Neutrophil (primary cell): ENCODE results near the gene CCL25.

ENCODE experiments used
- H3K27ac ChIP-seq: fragments of 200-600 bp; sonication (generic); 2 replicates; pipeline ENCODE4 v1.5.1; 2016; ENCODE audit warnings: mild to moderate bottlenecking, moderate library complexity
- H3K27me3 ChIP-seq: fragments of 200-600 bp; sonication (generic); 2 replicates; pipeline ENCODE4 v1.6.0; 2016; ENCODE audit warnings: mild to moderate bottlenecking
- H3K36me3 ChIP-seq: fragments of 200-600 bp; sonication (generic); 2 replicates; pipeline ENCODE4 v1.5.1; 2017
- H3K4me1 ChIP-seq, 2 experiments: fragments of 200-600 bp in 1 of 2; sonication (generic) in 1 of 2; 1 replicate in 1 of 2; 2 replicates in 1 of 2; pipeline versions ENCODE4 v1.5.1 to v1.6.1; 2013 to 2016; ENCODE audit warnings: low read depth in 1 of 2, low read length in 1 of 2, mild to moderate bottlenecking in 1 of 2, moderate library complexity in 1 of 2; ENCODE audit not compliant: control insufficient read depth in 1 of 2, insufficient read depth in 1 of 2
- H3K4me3 ChIP-seq, 2 experiments: fragments of 200-600 bp in 1 of 2; sonication (generic) in 1 of 2; 1 replicate in 1 of 2; 2 replicates in 1 of 2; pipeline ENCODE4 v1.5.1; 2013 to 2016; ENCODE audit warnings: low read depth in 1 of 2, low read length in 1 of 2, mild to moderate bottlenecking in 1 of 2, moderate library complexity in 1 of 2
- H3K9me3 ChIP-seq: fragments of 200-600 bp; sonication (generic); 2 replicates; pipeline ENCODE4 v1.5.1; 2016
- CTCF ChIP-seq: fragments of 200-600 bp; sonication (generic); IDR thresholded peaks from 2 replicates; pipeline ENCODE4 v1.5.1; 2016; ENCODE audit warnings: antibody characterized with exemption

CCL25 gene

GRCh38 chr19:8052464-8052859 lies at the start of gene CCL25:
CCL25 (plus strand) TSS chr19:8052760; CDS start chr19:8053050, 290 bp downstream.
- H3K27ac ChIP-seq = no peak within 1 kb of the TSS
- H3K9me3 ChIP-seq = no peaks in the 10 kb centered on the region
- H3K4me1 ChIP-seq = peaks cover 8 to 9% of the 10 kb centered on the region in 2 experiments
- TF ChIP-seq CTCF = no peak
- H3K36me3 ChIP-seq = no peaks in the 10 kb centered on the region
- no peak within 1 kb of the TSS for H3K4me3 ChIP-seq
- peaks cover 21% of the 10 kb centered on the region for H3K27me3 ChIP-seq

GRCh38 chr19:8004001-8004400 lies 48.6 kb upstream of the CCL25 start:
- Histone ChIP-seq H3K9me3 (no peaks in the 10 kb centered on the region), H3K36me3 (no peaks in the 10 kb centered on the region), H3K27ac (peak overlapping the region; percentile 46), H3K27me3 (no peaks in the 10 kb centered on the region), H3K4me3 (peak overlapping the region; percentile 56 to 62), H3K4me1 (peaks cover 29 to 31% of the 10 kb centered on the region in 2 experiments)
- TF ChIP-seq CTCF = no peak

- TF ChIP-seq CTCF = no peak
- H3K36me3 ChIP-seq = no peaks in the 10 kb centered on the region
- H3K9me3 ChIP-seq = no peaks in the 10 kb centered on the region
- no peaks in the 10 kb centered on the region for H3K27me3 ChIP-seq
- H3K4me3 ChIP-seq = peak overlapping the region; percentile 56 to 62
- peaks cover 29 to 31% of the 10 kb centered on the region in 2 experiments for H3K4me1 ChIP-seq
- H3K27ac ChIP-seq = peak overlapping the region; percentile 46
These were observed 47.6 kb upstream of the CCL25 start for GRCh38 chr19:8004723-8005513.

- H3K27ac ChIP-seq = peak within 1 kb of the TSS; percentile 68
- peak; percentile 43 for TF ChIP-seq CTCF
- no peaks in the 10 kb centered on the region for H3K27me3 ChIP-seq
These were observed 46.9 kb upstream of the CCL25 start, which contains the start of gene ELAVL1 for GRCh38 chr19:8005534-8006256. ELAVL1 (minus strand) TSS chr19:8005641; CDS start chr19:7991815, 13,826 bp downstream.

GRCh38 chr19:8017808-8018207 lies 34.8 kb upstream of the CCL25 start:
- Histone ChIP-seq H3K4me3 (no peak overlapping the region), H3K36me3 (no peaks in the 10 kb centered on the region), H3K27me3 (no peaks in the 10 kb centered on the region), H3K4me1 (no peaks in the 10 kb centered on the region), H3K9me3 (no peaks in the 10 kb centered on the region), H3K27ac (no peak overlapping the region)
- TF ChIP-seq CTCF = no peak

More at GRCh38 chr19:8005534-8006256, 46.9 kb upstream of the CCL25 start, which contains the start of gene ELAVL1:
- Histone ChIP-seq H3K36me3 (no peaks in the 10 kb centered on the region), H3K4me3 (peak within 1 kb of the TSS; percentile 81 to 88), H3K9me3 (no peaks in the 10 kb centered on the region), H3K4me1 (peaks cover 29 to 31% of the 10 kb centered on the region in 2 experiments)
